Body of pancreas (tissue), 4 donors: Measurements from ENCODE around the gene KLHL22.

Experiments used
- POLR2A ChIP-seq, 3 donors: fragments of 450-650 bp; IDR thresholded peaks; one replicate each; pipeline ENCODE4 v1.6.1; 2016; ENCODE audit warnings: antibody characterized with exemption in 3 of 3, mild to moderate bottlenecking in 2 of 3
- TF ChIP-seq, protein P1 (sequence below), 7 experiments: fragments of 450-650 bp in 4 of 7; fragments of 200-600 bp in 3 of 7; sonication (generic) in 3 of 7; IDR thresholded peaks; one replicate each; pipeline ENCODE4 v1.5.1; 2016 to 2019; ENCODE audit warnings: antibody characterized with exemption in 7 of 7

- TF ChIP-seq POLR2A (IDR thresholded peaks at IDR 0.05), result no peak
- TF ChIP-seq, protein P1, sequence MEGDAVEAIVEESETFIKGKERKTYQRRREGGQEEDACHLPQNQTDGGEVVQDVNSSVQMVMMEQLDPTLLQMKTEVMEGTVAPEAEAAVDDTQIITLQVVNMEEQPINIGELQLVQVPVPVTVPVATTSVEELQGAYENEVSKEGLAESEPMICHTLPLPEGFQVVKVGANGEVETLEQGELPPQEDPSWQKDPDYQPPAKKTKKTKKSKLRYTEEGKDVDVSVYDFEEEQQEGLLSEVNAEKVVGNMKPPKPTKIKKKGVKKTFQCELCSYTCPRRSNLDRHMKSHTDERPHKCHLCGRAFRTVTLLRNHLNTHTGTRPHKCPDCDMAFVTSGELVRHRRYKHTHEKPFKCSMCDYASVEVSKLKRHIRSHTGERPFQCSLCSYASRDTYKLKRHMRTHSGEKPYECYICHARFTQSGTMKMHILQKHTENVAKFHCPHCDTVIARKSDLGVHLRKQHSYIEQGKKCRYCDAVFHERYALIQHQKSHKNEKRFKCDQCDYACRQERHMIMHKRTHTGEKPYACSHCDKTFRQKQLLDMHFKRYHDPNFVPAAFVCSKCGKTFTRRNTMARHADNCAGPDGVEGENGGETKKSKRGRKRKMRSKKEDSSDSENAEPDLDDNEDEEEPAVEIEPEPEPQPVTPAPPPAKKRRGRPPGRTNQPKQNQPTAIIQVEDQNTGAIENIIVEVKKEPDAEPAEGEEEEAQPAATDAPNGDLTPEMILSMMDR (IDR thresholded peaks at IDR 0.05), result no peak
These were observed 97.2 kb downstream of the KLHL22 start for GRCh38 chr22:20398420-20398819.
